A673 (cell line): ENCODE results near the gene GSAP. TPM values are rescaled to one million over a fixed set of nuclear protein-coding genes. Genes with fewer than 3 reads are reported as not detected.

Experiments used
- BruUV-seq: library from RNA; stranded (reverse); fragments of 400-500 nt; replicated peaks from 2 replicates; lab custom pipeline; 2021; lab: Mats Ljungman, UMichigan
- CTCF ChIA-PET: fragments of 300-600 bp; sonication (Branson Sonifier 250); formaldehyde crosslinking; loops from one replicate; lab custom pipeline; 2022; ENCODE audit warnings: antibody characterized with exemption; lab: Charles Lee
- POLR2A ChIA-PET: fragments of 300-600 bp; sonication (Branson Sonifier 250); formaldehyde crosslinking; loops from one replicate; lab custom pipeline; 2022; ENCODE audit warnings: antibody characterized with exemption; ENCODE audit not compliant: low non-redundant PET; lab: Charles Lee
- DNase-seq: peaks from one replicate; pipeline ENCODE4 v3.0.0-alpha.2; 2015; ENCODE audit warnings: low spot score
- H3K27ac ChIP-seq: fragments of 200-600 bp; sonication (generic); 2 replicates; pipeline ENCODE4 v1.5.1; 2016; ENCODE audit warnings: mixed run types, low read depth, mild to moderate bottlenecking, mixed read lengths, antibody characterized with exemption, low read length; ENCODE audit not compliant: poor library complexity, severe bottlenecking
- H3K27me3 ChIP-seq: fragments of 200-600 bp; sonication (generic); replicated peaks from 2 replicates; pipeline ENCODE4 v1.6.1; 2017; ENCODE audit warnings: mixed run types, low read depth, mild to moderate bottlenecking, mixed read lengths, antibody characterized with exemption, low read length; ENCODE audit not compliant: insufficient read depth, poor library complexity
- H3K36me3 ChIP-seq: fragments of 200-600 bp; sonication (generic); 2 replicates; pipeline ENCODE4 v1.6.1; 2016; ENCODE audit warnings: mixed run types, mild to moderate bottlenecking, mixed read lengths, antibody characterized with exemption, low read length; ENCODE audit not compliant: insufficient read depth, poor library complexity, severe bottlenecking
- H3K4me1 ChIP-seq: fragments of 200-600 bp; sonication (generic); 2 replicates; pipeline ENCODE4 v1.6.1; 2017; ENCODE audit warnings: mixed run types, mild to moderate bottlenecking, mixed read lengths, antibody characterized with exemption, low read length; ENCODE audit not compliant: insufficient read depth, poor library complexity, severe bottlenecking
- H3K4me3 ChIP-seq: fragments of 200-600 bp; sonication (generic); 2 replicates; pipeline ENCODE4 v1.5.1; 2016; ENCODE audit warnings: low read depth, mixed run types, mild to moderate bottlenecking, mixed read lengths, low read length; ENCODE audit not compliant: poor library complexity, severe bottlenecking
- H3K9me3 ChIP-seq: fragments of 200-600 bp; sonication (generic); 2 replicates; pipeline ENCODE4 v1.6.1; 2016; ENCODE audit warnings: mixed run types, low read depth, mild to moderate bottlenecking, mixed read lengths, antibody characterized with exemption, low read length; ENCODE audit not compliant: poor library complexity, severe bottlenecking
- CTCF ChIP-seq: fragments of 300-800, 200-600 bp; sonication (generic); conservative IDR thresholded peaks from 2 replicates; pipeline ENCODE4 v1.5.1; 2017; ENCODE audit warnings: low read depth, mild to moderate bottlenecking, antibody characterized with exemption, low read length, moderate library complexity, mixed read lengths
- EZH2 ChIP-seq: fragments of 200-600 bp; sonication (generic); IDR thresholded peaks from 2 replicates; pipeline ENCODE4 v1.6.1; 2017; ENCODE audit warnings: borderline replicate concordance, low read depth, mild to moderate bottlenecking, mixed read lengths, antibody characterized with exemption, low read length; ENCODE audit not compliant: poor library complexity, severe bottlenecking
- intact Hi-C: fragments of 100-400 bp; cut with micrococcal nuclease; formaldehyde crosslinking; loops from one replicate; pipeline ENCODE4 v1.10.0; 2022; ENCODE audit not compliant: unreplicated experiment
- total RNA-seq: library from RNA; stranded (reverse); gene quantifications from 2 replicates; pipeline ENCODE4 v1.2.3, GENCODE V29; 2021

Gene GSAP
- total RNA-seq, 1 experiment from 2014 or later, result 0.15 TPM

- Histone ChIP-seq H3K27me3 (no peaks in the 10 kb centered on the region), H3K4me1 (no peaks in the 10 kb centered on the region), H3K27ac (no peak overlapping the region), H3K4me3 (no peak overlapping the region), H3K36me3 (no peaks in the 10 kb centered on the region), H3K9me3 (no peaks in the 10 kb centered on the region)
- CTCF ChIA-PET, result no interaction called here
- TF ChIP-seq CTCF (no peak), EZH2 (no peak)
- POLR2A ChIA-PET, result no interaction called here
- DNase-seq, result no peak
- intact Hi-C loops, result no loop called here
- BruUV-seq, result no TSS peak
Observed at GRCh38 chr7:77313876-77314480, 102.2 kb downstream of the GSAP start.

DNA sequence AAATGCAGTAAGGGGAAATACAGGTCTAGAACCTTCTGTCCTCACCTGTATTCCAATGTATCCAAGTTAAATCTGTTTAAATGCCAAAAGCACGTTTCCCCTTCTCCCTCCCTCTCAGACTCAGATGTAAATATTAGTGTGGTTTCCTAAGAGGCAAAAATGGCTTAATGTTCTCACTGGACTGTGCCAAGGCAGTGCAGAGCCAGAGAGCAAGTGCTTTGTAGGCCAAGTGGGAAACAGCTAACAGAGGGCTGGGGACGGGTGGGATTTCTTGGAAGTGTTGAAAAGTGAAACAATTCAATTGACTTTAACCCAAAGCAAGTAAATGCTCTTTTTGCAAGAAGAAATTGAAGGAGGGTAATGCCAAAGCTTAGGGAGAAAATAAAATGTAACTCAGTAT lies 103.1 kb downstream of the GSAP start:
- Histone ChIP-seq H3K27me3 (no peaks in the 10 kb centered on the region), H3K27ac (no peak overlapping the region), H3K4me3 (no peak overlapping the region), H3K36me3 (no peaks in the 10 kb centered on the region), H3K4me1 (no peaks in the 10 kb centered on the region), H3K9me3 (no peaks in the 10 kb centered on the region)
- no peak for DNase-seq
- BruUV-seq, result no TSS peak
- TF ChIP-seq CTCF, result no peak
- TF ChIP-seq EZH2, result no peak
- intact Hi-C loops, result no loop called here
- ChIA-PET CTCF (no interaction called here), POLR2A (no interaction called here)

DNA sequence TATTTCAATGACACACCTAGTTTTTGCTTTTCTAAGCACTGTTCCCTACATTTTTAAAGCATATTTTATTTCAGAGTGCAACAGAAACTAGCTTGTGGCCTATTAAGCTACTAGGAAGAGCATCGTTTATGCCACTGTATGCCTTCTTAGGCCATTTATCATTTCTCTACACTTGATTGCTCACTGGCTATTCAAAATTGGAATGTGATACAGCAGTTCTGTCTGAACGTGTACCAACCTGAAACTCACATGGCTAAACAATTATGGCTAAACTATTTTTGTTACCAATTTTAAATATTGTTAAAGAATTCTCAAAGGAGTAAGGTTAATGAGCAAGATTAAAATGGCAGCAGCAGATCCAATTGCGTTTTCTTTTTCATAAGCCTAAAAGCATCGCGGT lies 105.2 kb downstream of the GSAP start:
- no peaks in the 10 kb centered on the region for H3K27me3 ChIP-seq
- TF ChIP-seq CTCF (no peak), EZH2 (no peak)
- no peak for DNase-seq
- no peaks in the 10 kb centered on the region for H3K36me3 ChIP-seq
- ChIA-PET CTCF (no interaction called here), POLR2A (no interaction called here)
- H3K27ac ChIP-seq, result no peak overlapping the region
- H3K4me1 ChIP-seq, result no peaks in the 10 kb centered on the region
- intact Hi-C loops, result no loop called here
- no peaks in the 10 kb centered on the region for H3K9me3 ChIP-seq
- no TSS peak for BruUV-seq
- H3K4me3 ChIP-seq, result no peak overlapping the region
